Endodermal cell (in vitro differentiated cells): ENCODE measurements around the gene PRKAR2B. TPM values are rescaled to one million over a fixed set of nuclear protein-coding genes. Genes with fewer than 3 reads are reported as not detected.

Experiments
- DNase-seq: peaks from one replicate; pipeline ENCODE4 v3.0.0-alpha.2; 2017
- H3K27ac ChIP-seq: 2 replicates; pipeline ENCODE4 v1.5.1; 2013; ENCODE audit warnings: mild to moderate bottlenecking, low read depth, low read length, moderate library complexity
- H3K27me3 ChIP-seq: 2 replicates; pipeline ENCODE4 v1.6.1; 2013; ENCODE audit warnings: mild to moderate bottlenecking, low read length, moderate library complexity; ENCODE audit not compliant: insufficient read depth, control insufficient read depth, poor library complexity, severe bottlenecking
- H3K36me3 ChIP-seq: 2 replicates; pipeline ENCODE4 v1.7.0; 2013; ENCODE audit warnings: mild to moderate bottlenecking, low read length, moderate library complexity; ENCODE audit not compliant: control insufficient read depth, insufficient read depth
- H3K4me1 ChIP-seq: one replicate; pipeline ENCODE4 v1.7.0; 2013; ENCODE audit warnings: low read length; ENCODE audit not compliant: control insufficient read depth, insufficient read depth
- H3K4me3 ChIP-seq: 2 replicates; pipeline ENCODE4 v1.5.1; 2013; ENCODE audit warnings: mild to moderate bottlenecking, low read length, moderate library complexity
- H3K9ac ChIP-seq: 2 replicates; pipeline ENCODE4 v1.6.1; 2013; ENCODE audit warnings: mild to moderate bottlenecking, low read length, moderate library complexity; ENCODE audit not compliant: poor library complexity, severe bottlenecking; ENCODE audit errors: extremely low read depth
- H3K9me3 ChIP-seq: 2 replicates; pipeline ENCODE4 v1.6.1; 2013; ENCODE audit warnings: mild to moderate bottlenecking, low read length, moderate library complexity; ENCODE audit not compliant: control insufficient read depth
- H3K27ac Mint-ChIP-seq: 2 replicates; pipeline ENCODE4 v1.8.0; 2020; ENCODE audit warnings: mixed read lengths
- H3K27me3 Mint-ChIP-seq: 2 replicates; pipeline ENCODE4 v1.8.0; 2021; ENCODE audit warnings: mild to moderate bottlenecking, mixed read lengths; ENCODE audit not compliant: insufficient read depth
- H3K36me3 Mint-ChIP-seq: 2 replicates; pipeline ENCODE4 v1.8.0; 2020; ENCODE audit warnings: low read depth, mixed read lengths
- H3K4me1 Mint-ChIP-seq: 2 replicates; pipeline ENCODE4 v1.8.0; 2020; ENCODE audit warnings: mixed read lengths
- H3K4me3 Mint-ChIP-seq: 2 replicates; pipeline ENCODE4 v1.8.0; 2020; ENCODE audit warnings: mild to moderate bottlenecking, moderate library complexity, mixed read lengths
- H3K9me3 Mint-ChIP-seq: 2 replicates; pipeline ENCODE4 v1.8.0; 2020; ENCODE audit warnings: mild to moderate bottlenecking, mixed read lengths
- CTCF ChIP-seq: fragments of 200-600 bp; sonication (generic); conservative IDR thresholded peaks from 2 replicates; pipeline ENCODE4 v1.5.0; 2021; ENCODE audit warnings: antibody characterized with exemption, mild to moderate bottlenecking
- WGBS, 2 experiments: methylation state at CpG; one replicate each; pipeline versions ENCODE4 v1.1.5 to v1.1.7; 2013; ENCODE audit warnings: missing lambda C conversion rate in 2 of 2, mixed read lengths in 1 of 2; ENCODE audit not compliant: insufficient coverage in 1 of 2, insufficient read length in 1 of 2; 5-methylcytosine and 5-hydroxymethylcytosine counted together
- total RNA-seq, 2 donors: library from RNA; stranded (reverse); fragmentation: NEBNext Ultra II Directional in 1 of 2; extraction: Animal tissue kit (Norgen Biotek cat#: 25700) in 1 of 2; gene quantifications; 2 replicates in 1 of 2; 3 replicates in 1 of 2; pipeline ENCODE4 v1.2.1, GENCODE V29; 2021

PRKAR2B gene
- total RNA-seq, 2 donors from 2014 or later: 7.3 to 10.2 TPM

GRCh38 chr7:107076781-107077698 is 32.5 kb downstream of the PRKAR2B start:
- H3K9me3 Mint-ChIP-seq: no peaks in the 10 kb centered on the region
- H3K9me3 ChIP-seq: no peaks in the 10 kb centered on the region
- no peak overlapping the region for H3K9ac ChIP-seq
- DNase-seq: no peak
- no peaks in the 10 kb centered on the region for H3K27me3 ChIP-seq
- H3K27ac ChIP-seq: no peak overlapping the region
- 95 to 97% methylated on average over 5 to 8 of the region's 8 CpGs for WGBS, 2 experiments
- H3K27me3 Mint-ChIP-seq: no peaks in the 10 kb centered on the region
- no peak for TF ChIP-seq CTCF
- H3K4me1 ChIP-seq: no peaks in the 10 kb centered on the region
- no peak overlapping the region for H3K27ac Mint-ChIP-seq
- H3K36me3 Mint-ChIP-seq: no peaks in the 10 kb centered on the region
- H3K36me3 ChIP-seq: no peaks in the 10 kb centered on the region
- H3K4me1 Mint-ChIP-seq: peaks cover 16% of the 10 kb centered on the region
- no peak overlapping the region for H3K4me3 ChIP-seq
- H3K4me3 Mint-ChIP-seq: no peak overlapping the region

GRCh38 chr7:107077699-107078516 is 33.4 kb downstream of the PRKAR2B start:
- Histone ChIP-seq H3K9ac (no peak overlapping the region), H3K9me3 (no peaks in the 10 kb centered on the region), H3K27me3 (no peaks in the 10 kb centered on the region), H3K27ac (peak overlapping the region; percentile 24), H3K4me1 (no peaks in the 10 kb centered on the region), H3K4me3 (no peak overlapping the region), H3K36me3 (no peaks in the 10 kb centered on the region)
- no peak overlapping the region for H3K4me3 Mint-ChIP-seq
- 92 to 97% methylated on average over 6 to 10 of the region's 10 CpGs for WGBS, 2 experiments
- H3K9me3 Mint-ChIP-seq: no peaks in the 10 kb centered on the region
- no peaks in the 10 kb centered on the region for H3K36me3 Mint-ChIP-seq
- no peak for DNase-seq
- no peaks in the 10 kb centered on the region for H3K27me3 Mint-ChIP-seq
- peak; percentile 20 for TF ChIP-seq CTCF
- H3K4me1 Mint-ChIP-seq: peaks cover 16% of the 10 kb centered on the region
- H3K27ac Mint-ChIP-seq: peak overlapping the region; percentile 93

GRCh38 chr7:107078517-107078966 is 34.0 kb downstream of the PRKAR2B start:
- WGBS, 2 experiments: 76 to 100% methylated on average over 1 to 2 of the region's 2 CpGs

More at GRCh38 chr7:107078517-107078966, 34.0 kb downstream of the PRKAR2B start:
- H3K9ac ChIP-seq: no peak overlapping the region
- H3K9me3 ChIP-seq: no peaks in the 10 kb centered on the region
- DNase-seq: peak; percentile 60
- no peaks in the 10 kb centered on the region for H3K27me3 ChIP-seq
- Mint-ChIP-seq H3K36me3 (no peaks in the 10 kb centered on the region), H3K27me3 (no peaks in the 10 kb centered on the region), H3K9me3 (no peaks in the 10 kb centered on the region), H3K27ac (peak overlapping the region; percentile 93), H3K4me1 (peaks cover 16% of the 10 kb centered on the region), H3K4me3 (peak overlapping the region; percentile 11)
- peak overlapping the region; percentile 24 for H3K27ac ChIP-seq
- H3K4me3 ChIP-seq: no peak overlapping the region
- no peak for TF ChIP-seq CTCF
- no peaks in the 10 kb centered on the region for H3K4me1 ChIP-seq
- H3K36me3 ChIP-seq: no peaks in the 10 kb centered on the region
